GM21528 (cell line): ENCODE data around the gene ARID5B.

ENCODE experiments used
- ATAC-seq: cut with Tn5 transposase; IDR thresholded peaks from one replicate; pipeline ENCODE4 v1.9.1; 2021; ENCODE audit warnings: mild to moderate bottlenecking, moderate library complexity; ENCODE audit not compliant: unreplicated experiment, low FRiP score

Gene ARID5B

GRCh38 chr10:61882621-61883370, 18.7 kb upstream of the ARID5B start:
- no peak for ATAC-seq

GRCh38 chr10:61883371-61884025, 18.0 kb upstream of the ARID5B start:
- no peak for ATAC-seq

DNA sequence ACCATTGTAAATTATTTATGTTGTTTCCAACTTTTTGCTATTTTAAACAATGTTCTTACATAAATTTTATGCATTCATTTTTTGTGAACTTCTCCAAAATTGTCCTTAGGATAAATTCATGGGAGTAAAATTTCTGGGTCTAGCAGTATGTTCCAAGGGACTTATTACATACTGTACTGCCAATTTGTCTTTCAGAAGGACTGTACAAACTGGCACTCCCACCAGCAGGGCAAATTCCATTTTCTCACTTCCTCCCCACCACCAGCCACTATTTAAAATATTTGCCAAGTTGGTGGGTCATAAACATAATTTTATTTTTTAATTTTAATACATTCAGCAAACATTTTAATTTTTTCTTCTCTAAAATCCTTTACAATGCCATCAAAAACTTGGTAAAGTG, 13.7 kb upstream of the ARID5B start:
- ATAC-seq: no peak

GRCh38 chr10:61888744-61889143, 12.8 kb upstream of the ARID5B start:
- ATAC-seq: no peak

DNA sequence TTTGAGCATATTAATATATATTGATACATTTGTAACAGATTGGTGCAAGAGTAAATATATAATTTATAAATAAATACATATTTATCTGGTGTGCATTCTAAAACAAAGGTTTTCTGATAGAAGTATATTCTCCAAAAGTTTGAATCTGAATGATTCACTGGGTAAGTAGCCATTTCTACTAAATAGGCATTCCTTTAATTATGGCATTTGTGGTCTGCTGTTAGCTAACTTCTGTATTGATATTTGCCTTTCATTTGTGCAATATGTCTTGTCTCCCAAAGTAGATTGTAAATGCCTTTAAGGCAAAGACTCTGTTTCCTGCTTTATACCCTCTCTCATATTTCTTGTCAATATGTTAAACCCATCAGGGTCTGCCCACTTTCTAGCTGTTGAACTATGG, 11.1 kb upstream of the ARID5B start:
- ATAC-seq: no peak

- no peak for ATAC-seq
Observed at GRCh38 chr10:61890881-61891409, 10.6 kb upstream of the ARID5B start.

DNA sequence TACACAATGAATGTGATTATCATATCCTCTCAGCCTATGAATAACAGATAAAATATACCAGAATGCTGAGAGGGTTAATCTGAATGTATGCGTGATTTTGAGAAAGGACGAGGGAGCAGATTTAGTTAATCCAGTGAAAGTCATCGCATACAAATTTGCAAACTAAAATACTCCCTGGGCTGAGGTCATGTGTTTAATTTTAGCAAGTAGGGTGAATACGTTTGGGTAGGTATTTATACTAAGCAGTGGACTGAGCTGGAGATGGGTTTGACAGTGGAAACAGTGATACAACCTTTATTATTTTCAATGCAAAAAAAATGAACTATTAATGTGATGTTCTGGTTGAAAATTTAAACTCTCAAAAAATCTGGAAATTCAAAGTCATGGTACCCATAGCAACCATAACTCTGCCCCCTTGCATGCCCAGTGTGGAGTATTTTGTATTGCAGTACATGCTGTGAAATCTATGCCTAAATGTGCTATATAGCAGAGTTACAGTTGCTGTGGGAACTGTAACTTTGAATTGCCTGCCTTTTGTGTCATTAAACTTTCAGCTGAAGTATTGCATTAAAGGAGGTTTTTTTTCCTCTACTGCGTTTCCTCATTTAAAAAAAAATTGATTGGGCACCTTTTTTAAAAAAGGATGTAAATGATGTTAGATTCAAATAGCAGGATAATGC, 9.5 kb upstream of the ARID5B start:
- no peak for ATAC-seq

- ATAC-seq: no peak
Observed at GRCh38 chr10:61892961-61893360, 8.5 kb upstream of the ARID5B start.

GRCh38 chr10:61894133-61894532, 7.4 kb upstream of the ARID5B start:
- no peak for ATAC-seq

DNA sequence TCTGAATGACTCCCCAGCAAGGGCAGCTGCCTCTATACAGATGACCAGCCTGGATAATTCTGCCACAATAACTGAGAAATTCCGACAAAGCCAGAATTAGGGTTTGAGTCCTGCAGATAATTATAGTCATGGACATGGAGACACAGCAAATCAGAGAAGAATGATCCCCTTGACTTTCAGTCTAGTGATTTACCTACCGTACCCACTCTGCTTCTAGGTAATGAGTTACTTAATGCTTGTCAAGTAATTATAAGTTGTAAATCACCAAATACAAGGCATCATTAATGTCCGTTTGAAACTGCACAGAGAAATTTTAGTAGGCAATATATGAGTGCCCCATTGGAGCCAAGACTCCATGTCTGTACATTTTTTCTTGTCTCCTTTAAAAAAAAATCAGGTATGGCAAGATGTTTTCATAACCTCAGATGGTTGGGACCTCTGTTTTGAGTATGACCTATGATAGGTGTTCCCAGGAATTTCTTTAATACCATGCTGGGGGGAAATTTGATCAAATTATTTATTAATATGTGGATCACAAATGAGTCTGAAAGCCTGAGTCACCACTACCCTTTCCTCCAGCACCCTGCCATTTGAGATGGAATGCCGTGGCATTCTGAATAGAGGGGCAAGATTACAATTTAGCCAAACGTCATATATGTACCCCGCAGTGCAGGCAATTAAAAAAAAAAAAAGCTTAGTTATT, 5.5 kb upstream of the ARID5B start:
- no peak for ATAC-seq

DNA sequence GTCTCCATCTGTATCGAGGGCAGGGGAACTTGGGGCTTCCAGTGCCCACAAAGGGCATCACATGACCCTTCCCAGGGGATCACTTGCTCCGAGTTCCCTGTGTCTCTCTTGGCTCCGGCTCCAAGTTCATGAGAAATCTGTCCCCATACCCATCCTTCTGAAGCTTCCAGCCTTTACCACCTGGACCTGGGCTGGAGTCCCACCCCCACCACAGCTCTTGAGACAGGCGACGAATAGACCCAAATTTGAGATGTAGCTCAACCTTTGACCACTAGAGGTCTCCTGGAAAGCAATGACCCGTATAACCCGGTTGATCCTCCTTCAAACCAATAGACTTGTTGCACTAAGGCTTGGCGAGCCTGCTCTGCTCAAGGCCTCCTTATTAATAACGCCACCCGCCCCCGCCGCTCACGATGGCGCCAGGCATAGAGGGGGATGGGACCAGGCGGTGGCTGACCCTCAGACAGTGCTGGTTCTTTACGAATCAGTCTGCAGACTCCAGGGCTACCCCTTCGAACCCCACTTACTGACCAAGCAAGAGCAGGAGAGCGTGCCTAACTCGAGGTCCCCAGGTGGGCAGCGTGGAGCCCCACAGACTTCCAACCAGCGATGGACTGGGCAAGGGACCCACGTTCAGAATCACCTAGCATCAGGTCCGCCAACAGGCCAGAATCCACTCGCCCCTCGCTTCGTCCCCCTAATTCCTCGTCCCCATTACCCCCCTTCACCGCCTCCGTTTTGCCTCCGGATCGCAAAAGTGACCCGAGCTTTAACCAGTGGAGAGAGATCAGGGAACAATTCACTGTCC, 4.4 kb upstream of the ARID5B start:
- peak; percentile 61 for ATAC-seq

DNA sequence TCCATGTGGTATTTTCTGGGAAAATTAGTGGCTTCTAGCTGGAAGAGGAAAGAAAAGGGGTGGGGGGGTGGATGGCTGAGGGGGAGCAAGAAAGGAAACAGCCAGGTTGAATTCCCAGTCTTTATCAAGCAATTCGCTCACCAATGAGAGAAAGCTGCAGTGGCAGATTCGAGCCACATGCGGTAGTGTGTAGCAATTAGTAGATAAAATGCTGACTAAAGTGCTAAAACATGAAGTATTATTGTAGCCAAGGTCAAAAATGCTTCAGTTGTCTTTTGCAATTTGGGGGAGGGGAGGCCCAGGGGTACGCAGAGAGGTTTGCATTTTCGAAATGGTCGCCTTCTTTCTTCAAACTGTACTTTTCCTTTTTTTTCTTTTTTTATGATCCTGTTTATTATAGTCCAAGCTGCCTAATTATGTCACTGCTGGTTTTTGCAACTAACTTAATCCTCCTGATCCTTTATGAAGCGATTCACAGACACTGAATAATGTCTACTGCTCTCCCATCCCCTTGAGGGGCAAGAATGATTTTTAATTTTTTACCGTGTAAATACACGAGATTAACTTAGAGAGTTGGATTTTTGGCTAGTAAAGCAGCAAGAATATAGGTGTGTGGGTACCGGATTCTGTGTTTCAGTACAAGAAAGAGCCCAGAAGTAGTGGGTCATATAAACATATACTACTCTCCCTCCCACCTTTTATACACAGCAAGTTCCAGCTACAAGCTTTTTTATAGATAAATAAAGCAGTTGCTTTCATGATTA, 3.6 kb upstream of the ARID5B start:
- no peak for ATAC-seq

- no peak for ATAC-seq
Observed at GRCh38 chr10:61898435-61898778, 3.1 kb upstream of the ARID5B start.

GRCh38 chr10:61899069-61899531, 2.4 kb upstream of the ARID5B start:
- ATAC-seq: no peak

GRCh38 chr10:61899663-61899996, 1.9 kb upstream of the ARID5B start:
- ATAC-seq: no peak

DNA sequence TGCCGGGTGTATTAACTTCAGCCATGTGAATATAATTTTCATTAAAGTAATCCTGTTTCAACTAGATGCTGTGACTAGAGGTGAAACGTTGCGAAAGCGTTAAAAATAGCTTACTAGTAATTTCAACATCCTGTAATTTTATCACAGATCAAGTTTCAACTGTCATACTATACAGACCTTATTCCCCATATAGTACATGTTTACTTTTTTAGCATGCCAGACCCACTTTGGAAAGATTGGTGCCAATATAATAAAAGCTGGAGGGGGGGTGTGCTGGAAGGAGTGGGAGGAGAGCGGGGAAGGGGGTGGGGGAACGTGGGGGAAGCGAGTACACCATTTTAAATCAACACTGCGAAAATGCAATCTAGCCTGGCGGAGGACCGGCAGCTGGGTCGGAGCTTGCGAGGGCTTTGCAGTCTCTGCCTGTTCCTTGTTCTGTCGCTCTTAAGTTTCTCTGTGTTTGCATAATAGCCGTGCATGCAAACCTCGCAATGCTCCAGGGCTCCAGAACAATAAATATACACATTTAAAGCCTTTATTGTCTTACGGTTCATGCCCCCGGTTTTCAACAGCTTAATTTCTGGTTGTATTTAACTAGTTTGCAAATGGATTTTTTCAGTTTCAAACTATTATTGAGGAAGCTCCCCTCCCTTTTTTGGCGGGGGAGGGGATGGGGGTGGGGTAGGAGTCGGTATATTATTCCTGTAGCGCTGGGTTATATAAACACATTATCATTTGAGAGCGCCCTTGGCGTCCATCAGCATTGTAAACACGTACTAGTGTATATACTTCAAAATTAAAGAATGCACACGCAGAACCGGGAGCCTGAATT, 1.3 kb upstream of the ARID5B start:
- peak; percentile 44 for ATAC-seq

GRCh38 chr10:61901829-61902444, 438 bp downstream of the ARID5B start:
- ATAC-seq: no peak
